Gastrocnemius medialis (tissue), 4 donors: ENCODE results near the gene GATA1.

Experiments used
- POLR2A ChIP-seq, 2 donors: fragments of 450-650 bp; IDR thresholded peaks; one replicate each; pipeline ENCODE4 v1.6.1; 2017; ENCODE audit warnings: antibody characterized with exemption in 2 of 2, mild to moderate bottlenecking in 2 of 2, moderate library complexity in 2 of 2
- TF ChIP-seq, protein P1 (sequence below), 5 experiments: fragments of 450-650 bp in 3 of 5; fragments of 200-600 bp in 2 of 5; sonication (generic) in 2 of 5; IDR thresholded peaks in 4 of 5; conservative IDR thresholded peaks in 1 of 5; 1 replicate in 4 of 5; 2 replicates in 1 of 5; pipeline ENCODE4 v1.5.1; 2016 to 2019; ENCODE audit warnings: antibody characterized with exemption in 5 of 5, mild to moderate bottlenecking in 3 of 5, moderate library complexity in 3 of 5

DNA sequence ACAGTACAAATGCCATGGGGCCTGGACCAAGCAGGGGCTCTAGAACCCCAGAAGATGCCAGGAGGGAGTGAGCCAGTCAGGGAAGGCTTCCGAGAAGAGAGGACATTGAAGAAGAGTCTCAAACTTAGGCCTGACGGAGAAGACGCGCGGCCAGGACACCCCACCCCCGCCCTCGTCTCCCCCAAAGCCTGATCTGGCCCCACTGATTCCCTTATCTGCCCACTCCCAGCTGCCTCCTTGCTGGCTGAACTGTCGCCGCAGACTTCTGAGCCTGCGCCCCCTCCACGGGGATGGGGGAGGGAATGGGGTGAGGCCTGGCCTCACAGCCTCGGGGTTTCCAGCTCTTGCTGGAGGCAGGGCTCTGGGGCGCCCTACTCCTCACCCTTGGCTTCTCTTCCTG lies 3.6 kb upstream of the GATA1 start:
- TF ChIP-seq, protein P1, sequence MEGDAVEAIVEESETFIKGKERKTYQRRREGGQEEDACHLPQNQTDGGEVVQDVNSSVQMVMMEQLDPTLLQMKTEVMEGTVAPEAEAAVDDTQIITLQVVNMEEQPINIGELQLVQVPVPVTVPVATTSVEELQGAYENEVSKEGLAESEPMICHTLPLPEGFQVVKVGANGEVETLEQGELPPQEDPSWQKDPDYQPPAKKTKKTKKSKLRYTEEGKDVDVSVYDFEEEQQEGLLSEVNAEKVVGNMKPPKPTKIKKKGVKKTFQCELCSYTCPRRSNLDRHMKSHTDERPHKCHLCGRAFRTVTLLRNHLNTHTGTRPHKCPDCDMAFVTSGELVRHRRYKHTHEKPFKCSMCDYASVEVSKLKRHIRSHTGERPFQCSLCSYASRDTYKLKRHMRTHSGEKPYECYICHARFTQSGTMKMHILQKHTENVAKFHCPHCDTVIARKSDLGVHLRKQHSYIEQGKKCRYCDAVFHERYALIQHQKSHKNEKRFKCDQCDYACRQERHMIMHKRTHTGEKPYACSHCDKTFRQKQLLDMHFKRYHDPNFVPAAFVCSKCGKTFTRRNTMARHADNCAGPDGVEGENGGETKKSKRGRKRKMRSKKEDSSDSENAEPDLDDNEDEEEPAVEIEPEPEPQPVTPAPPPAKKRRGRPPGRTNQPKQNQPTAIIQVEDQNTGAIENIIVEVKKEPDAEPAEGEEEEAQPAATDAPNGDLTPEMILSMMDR (IDR thresholded peaks at IDR 0.05 in 4 of 5, conservative IDR thresholded peaks at IDR 0.05 in 1 of 5), result no peak
- TF ChIP-seq POLR2A (IDR thresholded peaks at IDR 0.05), result no peak
